WTC11 (cell line): ENCODE measurements around the gene EVC.

Experiments
- FOXP1 ChIP-seq: sonication (generic); formaldehyde crosslinking; IDR thresholded peaks from 2 replicates; pipeline ENCODE4 v1.8.0; 2022; ENCODE audit warnings: missing genetic modification reagents, mild to moderate bottlenecking, moderate library complexity, borderline replicate concordance
- NFYB ChIP-seq: sonication (generic); formaldehyde crosslinking; conservative IDR thresholded peaks from 2 replicates; pipeline ENCODE4 v1.8.0; 2022; ENCODE audit warnings: low read depth, missing genetic modification reagents
- TCF7 ChIP-seq: sonication (generic); formaldehyde crosslinking; IDR thresholded peaks from 2 replicates; pipeline ENCODE4 v1.8.0; 2022; ENCODE audit warnings: mild to moderate bottlenecking, low read depth, missing genetic modification reagents, moderate library complexity
- TP53 ChIP-seq: sonication (generic); formaldehyde crosslinking; IDR thresholded peaks from 2 replicates; pipeline ENCODE4 v1.8.1; 2023; ENCODE audit warnings: mild to moderate bottlenecking, missing genetic modification reagents
- ZNF423 ChIP-seq: fragments of 250-450 bp; sonication (Bioruptor Pico); IDR thresholded peaks from 2 replicates; pipeline ENCODE4 v2.1.2; 2022; ENCODE audit warnings: mild to moderate bottlenecking, moderate library complexity
- TF ChIP-seq, protein P1 (sequence below): fragments of 250-450 bp; sonication (Bioruptor Pico); IDR thresholded peaks from 2 replicates; pipeline ENCODE4 v2.1.2; 2022; ENCODE audit warnings: mild to moderate bottlenecking, moderate library complexity
- TF ChIP-seq, protein P2 (sequence below): fragments of 200-600 bp; IDR thresholded peaks from 2 replicates; pipeline ENCODE4 v1.8.0; 2022; ENCODE audit warnings: antibody characterized with exemption
- TF ChIP-seq, protein P3 (sequence below): sonication (generic); formaldehyde crosslinking; IDR thresholded peaks from 2 replicates; pipeline ENCODE4 v1.8.1; 2022; ENCODE audit warnings: mild to moderate bottlenecking, moderate library complexity, missing genetic modification reagents
- TF ChIP-seq, protein P4 (sequence below): sonication (generic); formaldehyde crosslinking; IDR thresholded peaks from 2 replicates; pipeline ENCODE4 v1.8.0; 2022; ENCODE audit warnings: mild to moderate bottlenecking, missing genetic modification reagents

DNA sequence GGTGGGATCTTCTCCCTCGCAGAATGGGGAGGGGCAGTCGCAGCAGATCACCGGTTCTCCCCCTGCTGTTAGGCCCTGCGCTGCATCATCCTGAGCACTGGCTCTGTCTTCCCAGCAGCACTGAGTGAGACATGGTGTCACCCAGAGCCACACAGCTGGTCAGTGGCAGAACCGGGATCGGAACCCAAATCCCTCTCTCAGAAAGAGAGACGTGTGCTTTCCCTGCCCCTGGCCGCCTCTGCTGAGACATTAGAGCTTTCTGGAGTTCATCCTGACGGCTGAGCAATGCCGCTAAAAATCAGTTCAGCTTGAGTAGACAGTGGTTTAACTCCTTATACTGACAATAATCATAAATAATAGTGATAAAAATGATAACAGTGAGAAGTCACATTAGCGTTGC, 87.9 kb downstream of the EVC start:
- TF ChIP-seq TCF7 (CRISPR knock-in tag) (no peak), FOXP1 (CRISPR knock-in tag) (no peak), NFYB (CRISPR knock-in tag) (no peak), ZNF423 (no peak), TP53 (CRISPR knock-in tag) (no peak)
- TF ChIP-seq, protein P1, sequence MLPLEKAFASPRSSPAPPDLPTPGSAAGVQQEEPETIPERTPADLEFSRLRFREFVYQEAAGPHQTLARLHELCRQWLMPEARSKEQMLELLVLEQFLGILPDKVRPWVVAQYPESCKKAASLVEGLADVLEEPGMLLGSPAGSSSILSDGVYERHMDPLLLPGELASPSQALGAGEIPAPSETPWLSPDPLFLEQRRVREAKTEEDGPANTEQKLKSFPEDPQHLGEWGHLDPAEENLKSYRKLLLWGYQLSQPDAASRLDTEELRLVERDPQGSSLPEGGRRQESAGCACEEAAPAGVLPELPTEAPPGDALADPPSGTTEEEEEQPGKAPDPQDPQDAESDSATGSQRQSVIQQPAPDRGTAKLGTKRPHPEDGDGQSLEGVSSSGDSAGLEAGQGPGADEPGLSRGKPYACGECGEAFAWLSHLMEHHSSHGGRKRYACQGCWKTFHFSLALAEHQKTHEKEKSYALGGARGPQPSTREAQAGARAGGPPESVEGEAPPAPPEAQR (CRISPR knock-in tag), result no peak
- TF ChIP-seq, protein P2, sequence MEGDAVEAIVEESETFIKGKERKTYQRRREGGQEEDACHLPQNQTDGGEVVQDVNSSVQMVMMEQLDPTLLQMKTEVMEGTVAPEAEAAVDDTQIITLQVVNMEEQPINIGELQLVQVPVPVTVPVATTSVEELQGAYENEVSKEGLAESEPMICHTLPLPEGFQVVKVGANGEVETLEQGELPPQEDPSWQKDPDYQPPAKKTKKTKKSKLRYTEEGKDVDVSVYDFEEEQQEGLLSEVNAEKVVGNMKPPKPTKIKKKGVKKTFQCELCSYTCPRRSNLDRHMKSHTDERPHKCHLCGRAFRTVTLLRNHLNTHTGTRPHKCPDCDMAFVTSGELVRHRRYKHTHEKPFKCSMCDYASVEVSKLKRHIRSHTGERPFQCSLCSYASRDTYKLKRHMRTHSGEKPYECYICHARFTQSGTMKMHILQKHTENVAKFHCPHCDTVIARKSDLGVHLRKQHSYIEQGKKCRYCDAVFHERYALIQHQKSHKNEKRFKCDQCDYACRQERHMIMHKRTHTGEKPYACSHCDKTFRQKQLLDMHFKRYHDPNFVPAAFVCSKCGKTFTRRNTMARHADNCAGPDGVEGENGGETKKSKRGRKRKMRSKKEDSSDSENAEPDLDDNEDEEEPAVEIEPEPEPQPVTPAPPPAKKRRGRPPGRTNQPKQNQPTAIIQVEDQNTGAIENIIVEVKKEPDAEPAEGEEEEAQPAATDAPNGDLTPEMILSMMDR, result no peak
- TF ChIP-seq, protein P3, sequence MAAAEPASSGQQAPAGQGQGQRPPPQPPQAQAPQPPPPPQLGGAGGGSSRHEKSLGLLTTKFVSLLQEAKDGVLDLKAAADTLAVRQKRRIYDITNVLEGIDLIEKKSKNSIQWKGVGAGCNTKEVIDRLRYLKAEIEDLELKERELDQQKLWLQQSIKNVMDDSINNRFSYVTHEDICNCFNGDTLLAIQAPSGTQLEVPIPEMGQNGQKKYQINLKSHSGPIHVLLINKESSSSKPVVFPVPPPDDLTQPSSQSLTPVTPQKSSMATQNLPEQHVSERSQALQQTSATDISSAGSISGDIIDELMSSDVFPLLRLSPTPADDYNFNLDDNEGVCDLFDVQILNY (CRISPR knock-in tag), result no peak
- TF ChIP-seq, protein P4, sequence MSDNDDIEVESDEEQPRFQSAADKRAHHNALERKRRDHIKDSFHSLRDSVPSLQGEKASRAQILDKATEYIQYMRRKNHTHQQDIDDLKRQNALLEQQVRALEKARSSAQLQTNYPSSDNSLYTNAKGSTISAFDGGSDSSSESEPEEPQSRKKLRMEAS (CRISPR knock-in tag), result no peak
